Ishikawa (cell line): ENCODE data around the gene TBXAS1.

Experiments used
- CEBPB ChIP-seq: IDR thresholded peaks from 2 replicates; pipeline ENCODE4 v1.6.1; 2012
- CREB1 ChIP-seq: IDR thresholded peaks from 2 replicates; pipeline ENCODE4 v1.6.1; 2012; ENCODE audit warnings: low read depth
- EGR1 ChIP-seq: IDR thresholded peaks from 2 replicates; pipeline ENCODE4 v1.6.1; 2012
- EP300 ChIP-seq: IDR thresholded peaks from 2 replicates; pipeline ENCODE4 v1.6.1; 2012; ENCODE audit warnings: borderline replicate concordance
- FOXM1 ChIP-seq: IDR thresholded peaks from 2 replicates; pipeline ENCODE4 v1.6.1; 2012; ENCODE audit warnings: low read depth, borderline replicate concordance
- MAX ChIP-seq: IDR thresholded peaks from 2 replicates; pipeline ENCODE4 v1.6.1; 2012
- NFIC ChIP-seq: IDR thresholded peaks from 2 replicates; pipeline ENCODE4 v1.6.1; 2012
- RAD21 ChIP-seq: IDR thresholded peaks from 2 replicates; pipeline ENCODE4 v1.6.1; 2012; ENCODE audit warnings: low read depth
- TAF1 ChIP-seq: IDR thresholded peaks from 2 replicates; pipeline ENCODE4 v1.6.1; 2012; ENCODE audit warnings: low read depth, mild to moderate bottlenecking
- TCF12 ChIP-seq: IDR thresholded peaks from 2 replicates; pipeline ENCODE4 v1.6.1; 2012; ENCODE audit warnings: low read depth
- TEAD4 ChIP-seq: IDR thresholded peaks from 2 replicates; pipeline ENCODE4 v1.6.1; 2012
- USF1 ChIP-seq: IDR thresholded peaks from 2 replicates; pipeline ENCODE4 v1.6.1; 2012
- YY1 ChIP-seq: IDR thresholded peaks from 2 replicates; pipeline ENCODE4 v1.6.1; 2012; ENCODE audit warnings: low read depth
- ZBTB7A ChIP-seq: IDR thresholded peaks from 2 replicates; pipeline ENCODE4 v1.6.1; 2012; ENCODE audit warnings: low read depth
- TF ChIP-seq, protein P1 (sequence below): IDR thresholded peaks from 2 replicates; pipeline ENCODE4 v1.6.1; 2012; ENCODE audit warnings: low read depth, mild to moderate bottlenecking

TBXAS1 gene

GRCh38 chr7:139968931-139969330 is 139.9 kb downstream of the TBXAS1 start:
- TF ChIP-seq, protein P1, sequence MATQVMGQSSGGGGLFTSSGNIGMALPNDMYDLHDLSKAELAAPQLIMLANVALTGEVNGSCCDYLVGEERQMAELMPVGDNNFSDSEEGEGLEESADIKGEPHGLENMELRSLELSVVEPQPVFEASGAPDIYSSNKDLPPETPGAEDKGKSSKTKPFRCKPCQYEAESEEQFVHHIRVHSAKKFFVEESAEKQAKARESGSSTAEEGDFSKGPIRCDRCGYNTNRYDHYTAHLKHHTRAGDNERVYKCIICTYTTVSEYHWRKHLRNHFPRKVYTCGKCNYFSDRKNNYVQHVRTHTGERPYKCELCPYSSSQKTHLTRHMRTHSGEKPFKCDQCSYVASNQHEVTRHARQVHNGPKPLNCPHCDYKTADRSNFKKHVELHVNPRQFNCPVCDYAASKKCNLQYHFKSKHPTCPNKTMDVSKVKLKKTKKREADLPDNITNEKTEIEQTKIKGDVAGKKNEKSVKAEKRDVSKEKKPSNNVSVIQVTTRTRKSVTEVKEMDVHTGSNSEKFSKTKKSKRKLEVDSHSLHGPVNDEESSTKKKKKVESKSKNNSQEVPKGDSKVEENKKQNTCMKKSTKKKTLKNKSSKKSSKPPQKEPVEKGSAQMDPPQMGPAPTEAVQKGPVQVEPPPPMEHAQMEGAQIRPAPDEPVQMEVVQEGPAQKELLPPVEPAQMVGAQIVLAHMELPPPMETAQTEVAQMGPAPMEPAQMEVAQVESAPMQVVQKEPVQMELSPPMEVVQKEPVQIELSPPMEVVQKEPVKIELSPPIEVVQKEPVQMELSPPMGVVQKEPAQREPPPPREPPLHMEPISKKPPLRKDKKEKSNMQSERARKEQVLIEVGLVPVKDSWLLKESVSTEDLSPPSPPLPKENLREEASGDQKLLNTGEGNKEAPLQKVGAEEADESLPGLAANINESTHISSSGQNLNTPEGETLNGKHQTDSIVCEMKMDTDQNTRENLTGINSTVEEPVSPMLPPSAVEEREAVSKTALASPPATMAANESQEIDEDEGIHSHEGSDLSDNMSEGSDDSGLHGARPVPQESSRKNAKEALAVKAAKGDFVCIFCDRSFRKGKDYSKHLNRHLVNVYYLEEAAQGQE, result no peak
- TF ChIP-seq TAF1 (no peak), NFIC (no peak), YY1 (no peak)

DNA sequence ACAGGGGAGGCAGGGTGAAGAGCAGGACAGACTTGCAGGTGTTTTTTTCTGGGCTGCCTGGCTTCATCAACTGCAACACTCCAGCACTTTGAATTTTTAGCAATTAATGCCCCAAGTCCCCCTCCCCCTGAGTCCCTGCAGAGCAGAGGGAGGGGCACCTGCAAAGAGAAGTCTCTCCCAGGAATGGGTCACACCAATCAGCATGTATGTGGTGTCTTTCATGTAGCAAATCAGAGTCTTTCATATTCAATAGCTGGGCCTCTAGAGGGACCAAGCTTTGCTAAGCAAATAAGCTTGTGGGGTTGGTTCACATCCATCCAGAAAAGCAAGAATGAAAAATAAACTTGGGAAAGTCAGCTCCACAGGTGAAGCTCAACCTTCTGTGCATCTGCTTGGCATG is 143.0 kb downstream of the TBXAS1 start:
- no peak for TF ChIP-seq TCF12
- TF ChIP-seq MAX, result no peak
- TF ChIP-seq EP300, result no peak
- no peak for TF ChIP-seq TEAD4
- TF ChIP-seq TAF1, result no peak
- no peak for TF ChIP-seq FOXM1
- TF ChIP-seq CREB1, result no peak
- TF ChIP-seq YY1, result no peak
- no peak for TF ChIP-seq USF1
- no peak for TF ChIP-seq NFIC
- TF ChIP-seq CEBPB, result no peak
- TF ChIP-seq, protein P1, result no peak
- TF ChIP-seq RAD21, result no peak
- no peak for TF ChIP-seq EGR1
- no peak for TF ChIP-seq ZBTB7A

DNA sequence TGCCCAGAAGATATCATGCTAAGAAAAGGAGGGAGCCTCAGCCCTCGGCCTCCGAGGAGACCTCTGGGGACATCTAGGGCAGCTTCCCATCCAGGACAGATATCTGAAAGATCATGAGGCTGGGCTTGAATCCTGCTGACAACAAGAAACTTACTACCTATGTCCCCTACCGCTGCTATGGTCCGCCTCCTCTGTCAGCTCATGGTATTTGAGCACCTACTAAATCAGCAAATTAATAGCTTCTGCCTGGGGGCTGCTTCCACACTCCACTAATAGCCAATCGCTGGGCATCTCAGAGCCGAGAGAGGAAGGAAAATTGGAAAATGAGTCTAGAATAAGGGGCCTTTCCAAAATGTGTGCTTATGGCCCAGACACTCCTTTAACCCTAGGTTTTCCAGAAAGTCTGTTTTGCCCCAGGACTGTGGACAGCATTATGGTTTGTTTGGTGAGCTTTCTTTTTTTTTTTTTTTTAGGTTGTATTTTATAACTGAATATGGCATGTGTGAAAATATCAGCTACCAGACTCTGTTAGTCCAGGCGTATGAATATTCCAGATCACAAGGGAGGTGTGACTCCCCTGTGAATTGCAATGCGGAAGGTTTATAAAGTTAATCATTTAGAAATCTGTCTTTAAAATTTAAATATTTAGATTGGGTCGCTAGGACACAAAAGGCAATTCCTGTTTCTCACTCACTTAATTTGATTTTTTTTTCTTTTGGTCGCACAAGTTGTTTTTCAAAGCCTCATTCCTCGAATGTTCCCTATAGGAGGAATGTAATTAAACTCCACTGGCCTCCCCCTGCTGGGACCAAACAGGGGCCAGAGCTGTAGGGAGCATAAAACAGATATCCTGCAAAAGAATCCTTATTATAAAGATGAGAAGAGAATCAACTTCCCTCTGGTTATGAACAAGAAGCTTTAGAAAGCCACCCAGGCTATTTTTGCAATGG is 144.3 kb downstream of the TBXAS1 start:
- TF ChIP-seq ZBTB7A (no peak), NFIC (no peak)

DNA sequence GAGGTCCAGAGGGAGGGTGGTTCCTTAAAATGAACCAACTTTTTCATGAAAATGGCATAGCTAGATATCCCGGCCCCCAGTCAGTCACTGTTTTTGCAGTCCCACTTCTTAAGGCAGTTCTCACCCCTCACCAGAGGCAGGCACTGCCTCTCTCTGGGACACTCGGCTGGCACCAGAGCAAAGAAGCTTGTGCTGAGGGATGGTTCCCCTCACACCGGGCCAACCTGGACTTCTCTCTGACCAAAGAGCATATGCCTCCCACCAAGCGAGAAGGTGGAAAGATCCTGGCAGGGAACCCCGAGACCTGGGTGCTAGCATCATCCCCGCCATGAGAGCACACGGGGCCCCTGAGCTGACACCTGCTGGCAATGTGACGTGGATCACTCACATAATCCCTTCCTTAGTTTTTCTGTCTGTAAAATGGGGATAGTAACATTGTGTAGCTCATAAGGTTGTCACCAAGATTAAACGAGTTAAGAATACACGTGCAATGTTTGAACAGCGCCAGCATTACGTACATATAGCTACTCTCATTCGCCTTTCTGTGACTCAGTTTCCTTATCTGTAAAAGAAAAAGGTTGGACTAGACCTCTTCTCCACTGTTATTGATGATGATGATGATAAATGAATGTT is 145.2 kb downstream of the TBXAS1 start:
- no peak for TF ChIP-seq MAX
- TF ChIP-seq CREB1, result no peak
- TF ChIP-seq ZBTB7A, result no peak
- TF ChIP-seq CEBPB, result no peak
- TF ChIP-seq YY1, result no peak
- no peak for TF ChIP-seq TEAD4
- TF ChIP-seq RAD21, result no peak
- TF ChIP-seq EP300, result no peak
- TF ChIP-seq FOXM1, result no peak
- TF ChIP-seq, protein P1, result no peak
- no peak for TF ChIP-seq EGR1
- TF ChIP-seq TCF12, result no peak
- no peak for TF ChIP-seq USF1
